ENCODE data around the gene ARL8B.
"Not testable (repeated sequence)": the region's sequence is repeated elsewhere in the genome, so short reads cannot be mapped to it uniquely, and the experiment has no call there.

Gene ARL8B

DNA sequence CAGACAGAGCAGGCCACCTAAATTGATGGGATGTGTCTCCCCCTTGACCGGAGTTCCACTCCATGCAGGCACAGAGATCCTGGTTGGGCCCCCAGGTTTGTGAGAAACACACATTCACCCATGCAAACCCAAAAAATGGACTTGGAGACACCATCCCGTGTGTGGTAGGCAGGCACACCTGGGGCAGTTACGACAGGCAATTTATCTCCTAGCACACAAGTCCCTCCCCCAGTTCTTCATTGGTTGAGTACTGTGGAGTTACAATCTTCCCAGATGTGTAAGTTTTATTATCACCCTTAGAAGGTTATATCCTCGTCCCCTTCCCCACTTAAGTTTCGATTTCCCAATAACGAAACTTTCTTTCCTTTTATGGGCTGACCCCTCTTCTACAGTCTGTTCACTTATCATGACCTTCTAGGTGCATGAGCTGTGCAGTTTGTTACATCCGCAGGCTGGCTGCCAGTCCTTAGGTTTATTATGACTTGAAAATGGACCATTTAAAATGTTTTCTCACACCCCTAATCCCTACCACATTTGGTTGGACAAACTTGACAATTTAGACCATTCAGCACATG, 27.3 kb downstream of the ARL8B start:
- no peak for DNase-seq

DNA sequence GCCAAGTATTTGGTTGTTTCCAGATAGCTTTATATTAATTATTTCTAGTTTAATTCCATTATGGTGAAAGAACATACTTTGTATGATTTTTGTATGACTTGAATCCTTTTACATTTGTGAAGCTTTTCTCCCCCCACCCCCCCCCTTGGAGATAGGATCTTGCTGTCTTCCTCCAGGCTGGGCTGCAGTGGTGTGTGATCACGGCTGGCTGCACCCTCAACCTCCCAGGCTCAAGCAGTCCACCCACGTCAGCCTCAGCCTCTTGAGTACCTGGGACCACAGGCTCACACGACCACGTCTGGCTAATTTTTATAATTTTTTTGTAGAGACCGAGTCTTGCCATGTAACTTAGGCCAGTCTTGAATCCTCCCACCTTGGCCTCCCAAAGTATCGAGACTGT, 29.5 kb downstream of the ARL8B start:
- no peak for DNase-seq

DNA sequence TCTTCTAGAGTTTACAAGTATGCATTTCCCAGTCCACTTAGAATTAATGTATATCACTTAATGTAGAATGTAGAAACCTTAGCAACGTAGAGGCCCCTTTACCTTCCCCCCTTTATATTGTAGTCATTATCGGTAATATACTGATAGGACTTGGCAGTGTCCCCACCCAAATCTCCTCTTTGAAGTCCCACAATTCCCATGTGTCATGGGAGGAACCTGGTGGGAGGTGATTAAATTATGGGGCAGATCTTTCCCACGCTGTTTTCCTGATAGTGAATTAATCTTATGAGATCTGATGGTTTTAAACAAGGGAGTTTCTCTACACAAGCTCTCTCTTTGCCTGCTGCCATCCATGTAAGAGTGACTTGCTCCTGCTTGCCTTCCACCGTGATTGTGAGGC, 31.0 kb downstream of the ARL8B start:
- DNase-seq: no peak

DNA sequence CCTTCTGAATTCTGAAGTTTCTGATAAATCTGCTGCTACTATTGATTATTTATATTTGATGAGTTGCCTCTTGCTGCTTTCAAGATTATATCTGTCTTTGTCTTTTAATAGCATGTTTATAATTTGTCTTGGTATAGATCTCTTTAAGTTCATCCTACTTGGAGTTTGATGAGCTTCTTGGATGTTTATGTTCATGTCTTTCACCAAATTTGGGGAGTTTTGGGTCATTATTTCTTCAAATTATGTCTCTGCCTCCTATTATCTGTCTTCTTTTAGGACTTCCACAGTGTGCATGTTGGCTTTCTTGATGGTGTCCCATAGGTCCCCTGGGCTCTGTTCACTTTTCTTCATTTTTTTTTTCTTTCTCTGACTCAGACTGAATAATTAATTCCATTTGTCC, 33.1 kb downstream of the ARL8B start:
- peak; percentile 30 for DNase-seq

DNA sequence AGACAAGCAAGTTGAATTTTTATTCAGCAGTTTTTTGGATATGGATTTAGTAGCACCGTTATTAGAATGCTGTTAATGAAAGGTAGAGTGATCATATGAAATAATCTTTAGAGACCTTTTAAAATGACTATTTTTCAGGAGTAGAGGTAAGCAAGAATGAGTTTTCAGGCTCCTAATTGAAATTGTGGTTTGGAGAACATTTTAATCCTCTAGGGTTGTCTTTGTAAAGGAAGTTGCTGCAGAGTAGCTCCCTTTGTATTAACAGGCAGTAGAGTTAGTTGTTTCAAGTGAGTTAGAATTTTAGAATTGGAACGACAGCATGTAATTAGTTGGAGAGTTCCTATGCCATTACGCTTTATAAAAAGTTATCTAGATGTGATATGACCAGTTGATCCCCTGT, 38.2 kb downstream of the ARL8B start:
- DNase-seq: no peak

DNA sequence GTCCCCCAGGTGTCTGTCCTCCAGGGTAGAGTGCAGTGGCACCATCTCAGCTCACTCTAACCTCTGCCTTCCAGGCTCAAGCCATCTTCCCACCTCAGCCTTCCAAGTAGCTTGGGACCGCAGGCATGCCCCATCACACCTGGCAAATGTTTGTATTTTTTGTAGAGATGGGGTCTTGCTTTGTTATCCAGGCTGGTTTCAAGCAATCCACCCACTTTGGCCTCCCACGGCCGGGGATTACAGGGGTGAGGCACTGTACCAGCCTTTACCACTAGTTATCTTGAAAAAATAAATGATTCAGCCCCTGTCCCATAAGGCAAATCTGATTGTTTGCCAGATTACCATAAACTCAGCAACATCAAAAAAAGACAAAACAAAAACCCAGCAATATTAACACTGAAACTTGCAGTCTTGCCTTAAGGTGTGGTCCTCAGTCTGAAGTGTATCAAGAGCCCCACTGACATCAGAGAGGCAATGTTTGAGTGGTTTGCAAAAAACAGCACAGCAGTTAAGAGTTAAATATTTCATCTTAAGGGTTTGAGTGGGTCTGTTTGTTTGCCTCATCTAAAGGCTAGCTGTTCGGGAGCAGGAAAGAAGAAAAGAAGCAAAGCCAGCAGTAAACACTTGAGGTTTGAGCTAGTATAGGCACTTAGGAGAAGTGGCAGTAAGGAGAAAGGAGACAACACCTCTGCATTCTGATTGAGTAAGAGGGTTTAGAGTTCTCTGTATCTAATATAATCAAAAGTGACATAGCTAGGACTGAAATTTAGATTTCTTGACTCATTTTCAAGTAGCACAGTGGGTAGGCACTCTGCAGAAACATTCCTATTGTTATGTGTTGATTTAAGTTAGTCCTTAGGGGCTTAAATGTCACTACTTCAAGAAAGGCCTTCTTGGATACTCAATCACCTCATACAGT, 39.1 kb downstream of the ARL8B start:
- DNase-seq: no peak

DNA sequence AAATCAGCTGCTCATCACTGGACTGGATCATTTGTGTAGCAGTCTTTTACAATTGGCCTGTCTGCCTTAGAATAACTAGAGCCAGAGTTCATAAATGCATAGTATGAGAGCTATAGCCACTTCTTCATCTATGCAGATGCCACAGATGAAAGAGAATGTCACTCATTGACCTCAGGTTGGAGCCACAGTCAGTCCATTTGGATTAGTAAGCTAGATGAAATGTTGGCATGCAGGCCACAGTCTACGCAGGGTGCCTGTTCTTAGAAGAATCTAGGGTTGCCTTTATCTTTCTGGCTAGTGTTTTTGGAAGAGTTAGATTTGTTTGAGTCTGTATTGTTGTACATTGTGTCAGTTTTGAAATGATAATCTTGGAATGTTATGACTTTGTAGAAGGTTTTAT, 40.0 kb downstream of the ARL8B start:
- peak; percentile 55 for DNase-seq

DNA sequence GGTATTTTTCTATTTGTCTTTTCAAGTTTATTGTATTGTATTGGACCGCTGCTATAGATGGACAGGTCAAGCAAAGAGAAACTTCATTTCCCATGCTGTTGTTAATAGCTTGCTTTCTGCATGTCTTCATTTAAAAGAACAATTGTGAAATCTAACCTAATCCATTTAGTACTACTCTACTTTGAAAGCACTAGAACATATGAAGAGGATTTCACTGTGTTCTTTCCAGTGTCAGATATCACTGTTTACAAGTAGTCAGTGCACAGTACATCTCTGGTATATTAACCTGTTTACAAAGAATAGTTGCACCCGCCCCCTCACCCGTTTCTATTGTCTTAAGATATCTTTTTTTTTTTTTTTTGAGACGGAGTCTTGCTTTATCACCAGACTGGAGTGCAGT, 43.6 kb downstream of the ARL8B start:
- DNase-seq: no peak

DNA sequence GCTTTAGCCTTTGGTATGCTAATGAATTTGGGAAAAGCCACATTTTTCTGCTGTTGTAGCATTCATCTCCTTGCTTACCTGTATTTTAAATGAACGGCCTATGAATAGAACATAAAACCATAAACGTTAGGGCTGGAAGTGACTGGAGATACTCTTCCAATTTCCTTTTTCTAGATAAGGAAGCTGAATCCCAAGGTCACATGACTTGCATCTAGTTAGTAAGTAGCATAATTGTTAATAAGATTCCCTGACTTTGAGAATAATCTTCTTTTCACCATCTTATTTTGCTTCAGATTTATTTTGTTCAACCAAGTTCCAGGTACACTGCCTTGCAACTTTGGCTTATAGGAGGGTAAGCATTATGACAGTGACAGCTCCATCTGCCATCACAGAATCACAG, 44.8 kb downstream of the ARL8B start:
- DNase-seq: no peak

DNA sequence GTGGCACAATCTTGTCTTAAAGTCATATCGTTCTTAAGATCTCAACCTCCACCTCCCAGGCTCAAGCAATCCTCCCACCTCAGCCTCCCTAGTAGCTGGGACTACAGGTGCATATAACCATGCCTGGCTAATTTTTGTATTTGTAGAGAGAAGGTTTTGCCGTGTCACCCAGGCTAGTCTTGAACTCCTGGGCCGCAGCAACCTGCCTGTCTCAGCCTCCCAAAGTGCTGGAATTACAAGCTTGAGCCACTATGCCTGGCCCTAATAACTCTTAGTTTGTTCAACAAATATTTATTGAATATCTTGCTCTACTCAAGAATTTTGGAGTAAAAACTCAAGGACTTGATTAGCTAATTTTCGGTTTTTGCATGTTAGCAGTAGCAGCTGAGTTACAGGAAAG, 46.0 kb downstream of the ARL8B start:
- no peak for DNase-seq

DNA sequence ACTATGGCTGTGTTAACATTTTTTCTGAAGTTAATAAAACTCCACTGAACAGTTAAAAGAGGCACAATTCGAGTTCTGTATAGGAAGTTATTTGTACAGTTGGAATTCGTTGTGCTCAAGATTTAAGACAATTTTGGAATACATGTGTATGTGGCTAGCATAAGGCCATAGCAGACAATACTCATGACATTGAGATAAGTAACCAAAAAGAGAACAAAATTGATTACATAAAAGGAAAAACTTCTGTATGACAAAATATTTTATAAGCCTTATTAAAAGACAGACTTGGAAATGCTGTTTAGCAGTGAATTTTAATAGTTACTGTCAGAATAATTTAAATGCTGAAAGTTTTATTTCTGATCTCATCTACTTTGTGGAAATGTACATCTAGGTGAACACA, 47.7 kb downstream of the ARL8B start:
- no peak for DNase-seq

DNA sequence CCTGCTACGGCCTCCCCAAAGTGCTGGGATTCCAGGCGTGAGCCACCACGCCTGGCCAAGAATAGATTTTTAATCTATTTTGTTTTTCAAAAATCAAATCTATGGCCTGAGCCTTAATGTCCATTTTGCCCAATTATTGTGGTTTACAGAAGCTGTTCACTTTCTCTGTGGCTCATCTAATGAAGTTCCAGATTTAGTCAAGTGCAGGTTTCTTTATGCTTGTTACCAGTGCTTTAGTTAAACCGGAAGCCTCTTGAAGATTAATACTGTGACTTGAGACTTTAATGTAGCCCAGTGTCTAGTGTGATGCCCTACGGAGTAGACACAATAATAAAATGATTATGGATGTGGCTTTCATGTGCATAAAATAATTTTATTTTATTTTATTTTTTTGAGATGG, 48.9 kb downstream of the ARL8B start:
- no peak for DNase-seq

DNA sequence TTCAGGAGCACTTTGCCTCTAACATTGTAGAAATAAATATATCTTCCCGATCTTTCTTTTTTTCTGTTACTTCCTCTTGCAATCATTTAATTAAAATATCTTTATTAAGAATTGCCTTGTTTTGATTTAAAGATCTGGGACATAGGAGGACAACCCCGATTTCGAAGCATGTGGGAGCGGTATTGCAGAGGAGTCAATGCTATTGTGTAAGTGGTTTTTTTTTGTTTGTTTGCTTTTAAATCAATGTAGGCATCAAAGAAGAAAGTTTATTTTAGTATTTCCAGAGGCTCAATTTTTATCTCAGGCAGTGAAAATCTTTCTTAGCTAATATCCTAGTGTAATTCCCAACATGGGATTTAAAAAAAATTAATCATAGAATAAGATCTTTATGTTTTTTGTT, 49.9 kb downstream of the ARL8B start:
- no peak for DNase-seq

DNA sequence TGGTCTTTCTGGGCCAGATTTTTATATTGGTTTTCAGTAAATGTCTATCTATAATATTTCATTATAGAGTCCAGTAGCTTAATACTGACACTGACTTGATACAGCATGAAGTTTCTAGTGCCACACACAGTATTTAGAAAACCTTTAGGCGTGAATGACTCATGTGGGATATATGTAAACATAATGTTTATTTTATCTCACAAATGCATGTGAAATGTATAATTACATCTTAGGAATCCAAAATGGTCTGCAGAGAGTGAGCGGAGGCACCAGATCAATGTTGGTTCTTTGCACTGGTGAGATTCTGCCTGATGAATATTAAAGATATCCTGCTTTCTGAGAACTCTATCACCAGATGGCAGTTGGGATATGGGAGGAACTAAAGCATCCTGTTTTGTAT, 56.9 kb downstream of the ARL8B start:
- DNase-seq: not testable (repeated sequence)

DNA sequence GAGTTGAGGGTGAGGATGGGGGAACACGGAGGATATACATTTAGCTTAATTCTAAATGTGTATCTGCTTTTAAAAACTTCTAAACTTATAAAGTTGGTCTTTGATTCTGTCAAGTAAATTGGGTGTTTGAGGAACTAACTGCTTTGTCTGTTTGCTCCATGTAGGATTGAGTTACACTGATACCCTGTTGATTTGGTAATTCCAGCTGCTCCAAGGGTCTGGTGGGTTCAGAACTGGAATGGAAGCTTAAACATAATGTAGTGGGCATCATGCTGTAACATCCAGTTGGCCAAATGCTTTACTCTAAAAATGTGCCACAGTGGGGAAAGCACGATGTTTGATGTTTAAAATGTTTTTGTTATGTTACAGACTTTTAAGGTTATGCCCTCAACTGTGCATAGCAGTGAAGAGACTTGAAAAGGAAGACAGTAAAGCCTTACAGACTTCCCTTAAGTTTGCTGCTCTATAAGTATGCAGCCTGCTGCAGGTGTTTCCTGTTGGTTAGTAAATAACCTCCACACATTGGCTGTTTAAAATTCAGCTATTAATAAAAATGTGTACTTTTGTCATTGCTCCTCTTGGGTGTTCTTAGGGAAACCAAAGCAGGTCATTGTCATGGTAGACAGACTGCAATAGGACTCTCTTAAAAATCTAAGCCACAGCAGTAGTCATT, 59.5 kb downstream of the ARL8B start:
- no peak for DNase-seq

DNA sequence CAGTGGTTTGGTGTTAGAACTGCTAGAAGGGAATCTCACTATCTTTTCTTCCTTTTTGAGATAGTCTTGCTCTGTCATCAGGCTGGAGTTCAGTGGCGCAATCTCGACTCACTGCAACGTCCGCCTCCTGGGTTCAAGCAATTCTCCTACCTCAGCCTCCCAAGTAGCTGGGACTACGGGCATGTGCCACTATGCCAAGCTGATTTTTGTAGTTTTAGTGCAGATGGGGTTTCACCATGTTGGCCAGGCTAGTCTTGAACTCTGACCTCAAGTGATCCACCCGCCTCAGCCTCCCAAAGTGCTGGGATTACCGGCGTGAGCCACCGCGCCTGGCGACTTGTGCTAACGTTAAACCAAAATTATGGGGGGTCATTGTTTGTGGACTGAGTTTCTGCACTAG, 61.6 kb downstream of the ARL8B start:
- DNase-seq: not testable (repeated sequence)

DNA sequence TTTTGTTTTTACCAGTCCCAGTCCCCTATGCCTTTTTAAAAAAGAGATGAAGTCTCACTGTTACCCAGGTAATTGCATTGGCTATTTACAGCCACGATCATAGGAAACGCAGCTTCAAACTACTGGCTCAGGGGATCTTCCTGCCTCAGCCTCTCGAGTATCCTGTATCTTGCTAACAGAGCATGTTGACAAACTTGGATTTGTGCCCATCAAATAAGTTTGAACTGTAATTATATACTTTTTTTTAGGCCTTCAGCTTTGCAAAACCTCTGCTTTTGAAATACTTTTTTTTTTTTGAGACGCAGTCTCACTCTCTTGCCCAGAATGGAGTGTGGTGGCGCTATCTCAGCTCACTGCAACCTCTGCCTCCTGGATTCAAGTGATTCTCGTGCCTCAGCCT, 62.4 kb downstream of the ARL8B start:
- DNase-seq: no peak

DNA sequence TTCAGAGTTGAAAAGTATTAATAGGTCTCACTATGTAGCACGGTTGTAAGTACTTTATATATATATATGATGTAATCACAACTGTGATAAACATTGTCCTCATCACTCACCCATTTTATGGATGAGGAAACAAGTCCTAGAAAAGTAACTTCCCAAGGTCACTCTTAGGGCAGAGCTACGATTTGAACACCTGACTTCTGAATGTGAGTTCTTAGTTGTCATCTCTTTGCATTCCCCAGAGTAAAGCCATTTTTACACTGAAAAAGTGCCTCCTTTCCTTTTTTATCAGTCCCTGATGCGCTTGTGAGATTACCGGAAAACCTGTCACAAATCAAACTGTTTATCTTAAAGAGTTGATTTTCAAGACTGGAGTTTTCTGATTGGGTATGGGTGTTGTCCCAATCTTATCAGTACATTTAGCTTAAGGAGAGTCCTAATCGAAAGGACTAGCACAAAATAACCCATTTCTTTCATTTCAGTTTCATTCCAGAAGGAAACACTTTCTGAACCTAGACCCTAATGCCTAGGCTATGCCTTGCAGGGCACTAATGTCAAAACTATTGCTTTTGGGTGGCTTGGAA, 63.1 kb downstream of the ARL8B start:
- DNase-seq: no peak

DNA sequence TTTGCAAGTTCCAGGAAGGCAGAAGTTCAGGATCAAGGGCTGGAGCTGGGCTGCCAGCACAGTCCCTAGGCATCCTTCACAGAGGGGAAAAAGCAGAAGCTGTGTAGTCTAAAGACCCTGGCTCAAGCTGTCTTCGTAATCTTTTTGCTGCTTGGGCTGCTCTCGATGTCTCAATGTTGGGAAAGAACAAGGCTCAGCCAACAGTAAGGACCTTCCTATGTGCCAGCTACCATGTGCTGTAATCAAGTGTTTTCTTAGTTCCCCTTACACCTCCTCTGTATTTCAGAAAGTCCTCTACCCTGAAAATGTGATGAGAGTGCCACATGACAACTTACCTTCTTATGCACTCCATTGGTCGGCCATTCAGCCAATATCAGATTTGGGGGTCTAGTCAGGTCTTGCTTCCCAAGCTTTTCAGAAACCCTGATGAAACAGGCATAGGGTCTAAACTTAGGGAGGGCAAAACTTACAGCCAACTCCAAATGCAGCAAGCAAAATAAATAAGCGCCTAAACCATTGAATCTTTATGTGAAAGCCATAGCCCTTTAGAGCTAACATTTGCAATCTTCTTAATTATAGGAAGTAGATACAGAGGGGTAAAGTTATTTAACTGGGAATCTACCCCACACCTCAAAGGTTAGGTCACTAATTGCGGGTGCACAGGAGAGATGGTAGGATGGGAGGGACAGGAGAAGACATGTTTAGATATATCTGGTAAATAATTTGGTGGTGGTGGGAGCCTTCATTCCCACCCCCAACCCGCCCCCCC, 64.2 kb downstream of the ARL8B start:
- no peak for DNase-seq

DNA sequence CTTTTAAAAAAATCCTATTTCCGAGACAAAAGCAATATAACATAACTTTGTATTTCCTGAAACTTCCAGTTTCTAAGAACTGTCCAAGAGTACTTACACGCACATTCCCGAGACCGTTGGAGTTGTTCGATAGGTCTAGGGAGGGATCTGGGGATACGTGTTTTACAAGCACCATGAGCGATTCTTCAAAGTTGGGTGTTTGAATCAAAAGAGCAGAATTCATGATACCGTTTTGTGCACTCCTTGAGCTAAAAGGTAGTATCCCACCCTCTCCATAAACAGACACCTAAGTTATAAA, 64.7 kb downstream of the ARL8B start:
- peak; percentile 34 for DNase-seq

DNA sequence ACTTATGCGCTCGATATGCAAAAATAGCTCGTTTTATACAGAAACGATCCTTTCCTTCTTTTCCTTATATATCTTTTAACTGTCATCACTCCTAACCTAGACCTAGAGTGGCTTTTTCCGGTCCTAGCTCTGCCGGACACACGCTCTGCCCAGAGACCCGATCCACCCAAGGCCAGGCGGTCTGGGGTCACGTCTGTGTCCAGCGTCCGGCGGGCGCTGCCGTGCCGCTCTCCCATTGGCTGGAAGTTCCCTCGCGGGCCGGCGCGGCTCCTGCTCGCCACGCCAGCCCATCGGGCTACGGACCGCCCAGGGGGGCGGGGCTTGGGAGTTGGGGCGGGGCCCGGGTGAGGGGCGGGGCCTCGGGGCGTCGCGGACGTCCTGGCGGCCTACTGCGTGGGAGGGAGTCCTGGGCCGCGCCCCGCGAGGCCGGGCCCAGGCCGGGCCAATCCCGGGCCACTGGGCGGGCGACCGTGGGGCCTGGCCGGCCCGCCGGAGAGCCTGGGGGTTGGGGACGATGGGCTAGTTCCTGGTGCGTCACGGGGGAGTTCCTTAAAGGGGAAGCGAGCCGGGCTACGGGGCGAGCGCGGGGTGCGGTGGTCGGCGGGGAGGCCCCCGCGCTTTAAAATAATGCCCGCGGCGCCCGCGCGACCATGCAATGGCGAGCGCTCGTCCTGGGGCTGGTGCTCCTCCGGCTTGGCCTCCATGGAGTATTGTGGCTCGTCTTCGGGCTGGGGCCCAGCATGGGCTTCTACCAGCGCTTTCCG, 65.2 kb downstream of the ARL8B start, which contains the start of gene EDEM1:
EDEM1 (plus strand) TSS at position 552 of the 764 bp plus-strand sequence; CDS start at position 651, 99 bp downstream.
- DNase-seq: peak; percentile 96

DNA sequence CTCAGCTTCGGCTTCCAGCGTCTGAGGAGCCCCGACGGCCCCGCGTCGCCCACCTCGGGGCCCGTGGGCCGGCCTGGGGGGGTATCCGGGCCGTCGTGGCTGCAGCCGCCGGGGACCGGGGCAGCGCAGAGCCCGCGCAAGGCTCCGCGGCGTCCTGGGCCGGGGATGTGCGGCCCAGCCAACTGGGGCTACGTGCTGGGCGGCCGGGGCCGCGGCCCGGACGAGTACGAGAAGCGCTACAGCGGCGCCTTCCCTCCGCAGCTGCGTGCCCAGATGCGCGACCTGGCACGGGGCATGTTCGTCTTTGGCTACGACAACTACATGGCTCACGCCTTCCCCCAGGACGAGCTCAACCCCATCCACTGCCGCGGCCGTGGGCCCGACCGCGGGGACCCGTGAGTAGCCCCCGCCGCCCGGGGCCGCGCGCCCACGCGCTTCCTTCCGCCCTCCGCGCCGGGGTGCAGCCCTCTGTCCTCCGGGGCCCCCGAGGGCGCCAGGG, 65.9 kb downstream of the ARL8B start:
- no peak for DNase-seq
